Endothelial cell of umbilical vein (primary cell): ENCODE data around the gene BACH2. TPM values are rescaled to one million over a fixed set of nuclear protein-coding genes. Genes with fewer than 3 reads are reported as not detected.

Source experiments
- BruUV-seq: library from RNA; stranded (reverse); fragments of 400-500 nt; replicated peaks from 2 replicates; lab custom pipeline; 2021; lab: Mats Ljungman, UMichigan
- CTCF ChIA-PET: fragments of 300-600, 350-600 bp; sonication (Branson Sonifier 250); formaldehyde crosslinking; loops from one replicate; lab custom pipeline; 2021; ENCODE audit warnings: antibody characterized with exemption, inconsistent platforms; lab: Charles Lee
- POLR2A ChIA-PET: fragments of 300-600, 350-600 bp; sonication (Branson Sonifier 250); formaldehyde crosslinking; loops from one replicate; lab custom pipeline; 2021; ENCODE audit warnings: antibody characterized with exemption, inconsistent platforms; lab: Charles Lee
- DNase-seq: peaks from one replicate; pipeline ENCODE4 v3.0.0-alpha.2; 2011; ENCODE audit warnings: low read depth, low spot score
- FAIRE-seq: peaks from 2 replicates; lab custom pipeline; 2011; peaks lifted over from hg19 to GRCh38; lab: Jason Lieb, UNC
- H2AFZ ChIP-seq: 2 replicates; pipeline ENCODE4 v1.6.0; 2012; ENCODE audit warnings: low read depth, low read length, control low read depth, inconsistent platforms
- H3K27ac ChIP-seq: 2 replicates; pipeline ENCODE4 v1.5.1; 2011; ENCODE audit warnings: low read depth, mild to moderate bottlenecking, control low read depth, low read length, moderate library complexity; ENCODE audit not compliant: insufficient read depth
- H3K27me3 ChIP-seq, 2 experiments: 2 replicates each; pipeline versions ENCODE4 v1.6.0 to v1.6.1; 2011; ENCODE audit warnings: low read length in 2 of 2, mixed read lengths in 1 of 2; ENCODE audit not compliant: control insufficient read depth in 2 of 2, insufficient read depth in 2 of 2
- H3K36me3 ChIP-seq, 2 experiments: 2 replicates in 1 of 2; 3 replicates in 1 of 2; pipeline ENCODE4 v1.5.1; 2011; ENCODE audit warnings: low read length in 2 of 2, mild to moderate bottlenecking in 1 of 2, moderate library complexity in 1 of 2; ENCODE audit not compliant: control insufficient read depth in 2 of 2, insufficient read depth in 2 of 2; ENCODE audit errors: extremely low read depth in 1 of 2
- H3K4me1 ChIP-seq: 3 replicates; pipeline ENCODE4 v1.5.1; 2011; ENCODE audit warnings: mild to moderate bottlenecking, low read length; ENCODE audit not compliant: control insufficient read depth, insufficient read depth; ENCODE audit errors: extremely low read depth
- H3K4me2 ChIP-seq: 2 replicates; pipeline ENCODE4 v1.6.1; 2011; ENCODE audit warnings: low read length, control low read depth, mixed read lengths; ENCODE audit not compliant: insufficient read depth
- H3K4me3 ChIP-seq, 3 experiments: fragments of 200-600 bp in 1 of 3; sonication (generic), shearing (Covaris generic) in 1 of 3; replicated peaks in 1 of 3; 2 replicates each; pipeline ENCODE4 v1.5.1; 2011 to 2016; ENCODE audit warnings: control low read depth in 3 of 3, low read length in 3 of 3, mild to moderate bottlenecking in 2 of 3, inconsistent platforms in 1 of 3, low read depth in 1 of 3, moderate library complexity in 1 of 3; ENCODE audit not compliant: insufficient read depth in 1 of 3
- H3K79me2 ChIP-seq: 2 replicates; pipeline ENCODE4 v1.6.0; 2012; ENCODE audit warnings: low read length, inconsistent platforms; ENCODE audit not compliant: control insufficient read depth, insufficient read depth
- H3K9ac ChIP-seq: replicated peaks from 2 replicates; pipeline ENCODE3; 2011; ENCODE audit warnings: low read length, control low read depth; ENCODE audit not compliant: insufficient read depth; ENCODE audit errors: extremely low read depth
- H3K9me1 ChIP-seq: replicated peaks from 3 replicates; pipeline ENCODE4 v1.6.0; 2011; ENCODE audit warnings: mild to moderate bottlenecking, low read length; ENCODE audit not compliant: control insufficient read depth, insufficient read depth; ENCODE audit errors: extremely low read depth
- H3K9me3 ChIP-seq: replicated peaks from 2 replicates; pipeline ENCODE4 v1.5.1; 2012; ENCODE audit warnings: low read length, inconsistent platforms; ENCODE audit not compliant: control insufficient read depth, insufficient read depth
- H4K20me1 ChIP-seq: replicated peaks from 2 replicates; pipeline ENCODE3; 2011; ENCODE audit warnings: mild to moderate bottlenecking, low read length; ENCODE audit not compliant: control insufficient read depth, insufficient read depth; ENCODE audit errors: extremely low read depth
- EZH2 ChIP-seq: IDR thresholded peaks from 2 replicates; pipeline ENCODE4 v1.6.1; 2012; ENCODE audit warnings: borderline replicate concordance, low read depth, mild to moderate bottlenecking, moderate library complexity, low read length, inconsistent platforms; ENCODE audit not compliant: severe bottlenecking
- FOS ChIP-seq: IDR thresholded peaks from 2 replicates; pipeline ENCODE4 v1.6.1; 2011; ENCODE audit warnings: mild to moderate bottlenecking, low read length, moderate library complexity, borderline replicate concordance; ENCODE audit not compliant: insufficient read depth
- GATA2 ChIP-seq: IDR thresholded peaks from 2 replicates; pipeline ENCODE4 v1.7.0; 2011; ENCODE audit warnings: low read depth, mild to moderate bottlenecking, moderate library complexity, mixed read lengths, low read length; ENCODE audit not compliant: insufficient read length, insufficient read depth
- JUN ChIP-seq: IDR thresholded peaks from 2 replicates; pipeline ENCODE4 v1.6.1; 2011; ENCODE audit warnings: borderline replicate concordance, low read depth; ENCODE audit not compliant: insufficient read length, insufficient read depth
- MYC ChIP-seq: IDR thresholded peaks from one replicate; pipeline ENCODE4 v1.6.1; 2011; ENCODE audit warnings: mild to moderate bottlenecking, low read depth, low read length
- POLR2A ChIP-seq: IDR thresholded peaks from 2 replicates; pipeline ENCODE4 v1.6.1; 2012; ENCODE audit warnings: low read depth, mild to moderate bottlenecking, control low read depth, low read length
- POLR2AphosphoS5 ChIP-seq: IDR thresholded peaks from 2 replicates; pipeline ENCODE4 v1.6.1; 2012; ENCODE audit warnings: low read depth, mild to moderate bottlenecking, control low read depth, low read length, moderate library complexity; ENCODE audit not compliant: insufficient read depth
- dilution Hi-C: fragments of 300-500 bp; cut with MboI; formaldehyde crosslinking; loops from one replicate; pipeline ENCODE4 v1.15.0; 2019; ENCODE audit warnings: low sequenced_read_pairs; ENCODE audit not compliant: extremely low pct_ligation_motif_present
- intact Hi-C: fragments of 100-400 bp; cut with micrococcal nuclease; formaldehyde crosslinking; loops from one replicate; pipeline ENCODE4 v1.10.0; 2022
- polyA plus RNA-seq, 4 experiments: library from polyadenylated mRNA; depleted of rRNA in 3 of 4; stranded (reverse) in 3 of 4; unstranded in 1 of 4; fragments of >200 nt; gene quantifications; 2 replicates each; pipeline versions ENCODE4 v1.2.1 to v1.2.3, GENCODE V29; 2011 to 2012; ENCODE audit warnings: missing spikeins in 1 of 4
- total RNA-seq: library from RNA; stranded (reverse); gene quantifications from 2 replicates; pipeline ENCODE4 v1.2.3, GENCODE V29; 2021
- TF ChIP-seq, protein P1 (sequence below), 2 donors: IDR thresholded peaks; 1 replicate in 1 of 2; 2 replicates in 1 of 2; pipeline ENCODE4 v1.5.1; 2011; ENCODE audit warnings: low read length in 2 of 2, mild to moderate bottlenecking in 2 of 2, moderate library complexity in 2 of 2, control low read depth in 1 of 2, inconsistent platforms in 1 of 2, low read depth in 1 of 2; ENCODE audit not compliant: insufficient read depth in 1 of 2; ENCODE audit errors: extremely low read depth in 1 of 2
- TF ChIP-seq, protein P2 (sequence below): IDR thresholded peaks from 2 replicates; pipeline ENCODE4 v1.6.1; 2011; ENCODE audit not compliant: insufficient read depth, insufficient read length

Gene BACH2
- total and polyA plus RNA-seq, 2 donors (not counting 3 experiments of a cell fraction or from before 2014, with no cell fraction given), result 1.7 to 5.6 TPM

DNA sequence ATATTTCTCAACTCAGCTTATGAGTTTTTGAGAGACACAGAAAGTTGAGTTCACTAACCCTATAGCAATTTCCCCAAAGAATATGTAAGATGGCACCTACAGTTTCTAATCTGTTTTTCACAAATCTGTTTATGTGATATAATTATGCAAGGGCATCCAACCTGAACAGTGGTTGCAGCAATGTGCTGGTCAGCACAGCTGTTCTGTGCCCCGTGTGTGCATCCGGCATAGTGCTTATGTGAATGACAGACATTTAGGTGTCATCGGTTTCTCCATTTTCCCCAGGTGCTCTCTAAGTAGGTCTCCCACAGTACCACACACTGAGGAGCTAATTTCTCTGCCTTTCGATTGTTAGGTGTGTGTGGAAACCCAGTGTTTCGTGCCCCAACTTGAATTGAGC lies 7.7 kb upstream of the BACH2 start:
- POLR2A ChIA-PET, result no interaction called here
- Histone ChIP-seq H3K4me3 (no peak overlapping the region), H3K27ac (no peak overlapping the region), H3K36me3 (no peaks in the 10 kb centered on the region), H3K9me3 (no peaks in the 10 kb centered on the region), H4K20me1 (no peaks in the 10 kb centered on the region), H3K4me2 (no peak overlapping the region), H3K4me1 (no peaks in the 10 kb centered on the region), H2AFZ (no peak overlapping the region), H3K9me1 (no peaks in the 10 kb centered on the region), H3K27me3 (peaks cover 14 to 51% of the 10 kb centered on the region in 2 experiments), H3K79me2 (no peaks in the 10 kb centered on the region), H3K9ac (no peak overlapping the region)
- TF ChIP-seq POLR2AphosphoS5 (no peak), GATA2 (no peak), POLR2A (no peak), EZH2 (no peak), FOS (no peak), JUN (no peak), MYC (no peak)
- TF ChIP-seq, protein P1, sequence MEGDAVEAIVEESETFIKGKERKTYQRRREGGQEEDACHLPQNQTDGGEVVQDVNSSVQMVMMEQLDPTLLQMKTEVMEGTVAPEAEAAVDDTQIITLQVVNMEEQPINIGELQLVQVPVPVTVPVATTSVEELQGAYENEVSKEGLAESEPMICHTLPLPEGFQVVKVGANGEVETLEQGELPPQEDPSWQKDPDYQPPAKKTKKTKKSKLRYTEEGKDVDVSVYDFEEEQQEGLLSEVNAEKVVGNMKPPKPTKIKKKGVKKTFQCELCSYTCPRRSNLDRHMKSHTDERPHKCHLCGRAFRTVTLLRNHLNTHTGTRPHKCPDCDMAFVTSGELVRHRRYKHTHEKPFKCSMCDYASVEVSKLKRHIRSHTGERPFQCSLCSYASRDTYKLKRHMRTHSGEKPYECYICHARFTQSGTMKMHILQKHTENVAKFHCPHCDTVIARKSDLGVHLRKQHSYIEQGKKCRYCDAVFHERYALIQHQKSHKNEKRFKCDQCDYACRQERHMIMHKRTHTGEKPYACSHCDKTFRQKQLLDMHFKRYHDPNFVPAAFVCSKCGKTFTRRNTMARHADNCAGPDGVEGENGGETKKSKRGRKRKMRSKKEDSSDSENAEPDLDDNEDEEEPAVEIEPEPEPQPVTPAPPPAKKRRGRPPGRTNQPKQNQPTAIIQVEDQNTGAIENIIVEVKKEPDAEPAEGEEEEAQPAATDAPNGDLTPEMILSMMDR (IDR thresholded peaks at IDR 0.05; ENCODE audit: extremely low read depth in 1 of 2, insufficient read depth in 1 of 2, low read depth in 1 of 2, low read length in 2 of 2), result no peak
- TF ChIP-seq, protein P2, sequence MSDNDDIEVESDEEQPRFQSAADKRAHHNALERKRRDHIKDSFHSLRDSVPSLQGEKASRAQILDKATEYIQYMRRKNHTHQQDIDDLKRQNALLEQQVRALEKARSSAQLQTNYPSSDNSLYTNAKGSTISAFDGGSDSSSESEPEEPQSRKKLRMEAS, result no peak
- CTCF ChIA-PET, result interaction anchor here (0.8 to 1.0 kb wide), 2 partner anchors 88 to 89 kb away, joined by 3 to 4 read pairs; no protein-coding TSS in a partner anchor
- dilution Hi-C loops (no loop called here), intact Hi-C loops (no loop called here)
- FAIRE-seq (no peak), DNase-seq (no peak)
- no TSS peak for BruUV-seq
